NCI-H2227 treated with DMSO at 0.1 percent for 48 hours (cell line): ENCODE measurements around the gene LRP5.

Experiments
- DNase-seq: peaks from one replicate; lab custom pipeline; 2025; lab: John Stamatoyannopoulos, UW

Gene LRP5

DNA sequence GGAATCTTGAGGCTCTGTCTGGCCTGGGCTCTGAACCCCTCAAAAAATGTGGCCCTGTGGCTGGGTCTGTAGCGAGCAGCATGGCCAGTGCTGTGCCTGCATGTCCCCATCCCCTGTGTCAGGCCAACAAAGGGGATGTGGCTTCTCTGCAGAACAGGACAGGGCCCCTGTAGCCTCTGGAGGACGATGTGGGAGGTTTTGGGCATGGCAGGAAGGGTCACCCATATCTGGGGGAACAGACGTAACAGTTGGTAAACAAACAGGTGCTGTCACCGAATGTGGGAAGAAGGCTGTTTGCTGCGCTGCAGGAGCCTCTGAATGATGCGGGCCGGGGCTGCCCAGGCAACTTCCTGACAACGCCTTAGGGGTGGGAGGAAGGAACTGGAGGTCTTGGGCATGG is 35.0 kb downstream of the LRP5 start:
- no peak for DNase-seq

DNA sequence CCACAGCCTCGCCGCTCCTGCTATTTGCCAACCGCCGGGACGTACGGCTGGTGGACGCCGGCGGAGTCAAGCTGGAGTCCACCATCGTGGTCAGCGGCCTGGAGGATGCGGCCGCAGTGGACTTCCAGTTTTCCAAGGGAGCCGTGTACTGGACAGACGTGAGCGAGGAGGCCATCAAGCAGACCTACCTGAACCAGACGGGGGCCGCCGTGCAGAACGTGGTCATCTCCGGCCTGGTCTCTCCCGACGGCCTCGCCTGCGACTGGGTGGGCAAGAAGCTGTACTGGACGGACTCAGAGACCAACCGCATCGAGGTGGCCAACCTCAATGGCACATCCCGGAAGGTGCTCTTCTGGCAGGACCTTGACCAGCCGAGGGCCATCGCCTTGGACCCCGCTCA is 35.5 kb downstream of the LRP5 start:
- DNase-seq = no peak

- no peak for DNase-seq
These were observed 37.3 kb downstream of the LRP5 start for GRCh38 chr11:68349461-68350249.

GRCh38 chr11:68350759-68351449 is 38.5 kb downstream of the LRP5 start:
- DNase-seq = no peak

DNA sequence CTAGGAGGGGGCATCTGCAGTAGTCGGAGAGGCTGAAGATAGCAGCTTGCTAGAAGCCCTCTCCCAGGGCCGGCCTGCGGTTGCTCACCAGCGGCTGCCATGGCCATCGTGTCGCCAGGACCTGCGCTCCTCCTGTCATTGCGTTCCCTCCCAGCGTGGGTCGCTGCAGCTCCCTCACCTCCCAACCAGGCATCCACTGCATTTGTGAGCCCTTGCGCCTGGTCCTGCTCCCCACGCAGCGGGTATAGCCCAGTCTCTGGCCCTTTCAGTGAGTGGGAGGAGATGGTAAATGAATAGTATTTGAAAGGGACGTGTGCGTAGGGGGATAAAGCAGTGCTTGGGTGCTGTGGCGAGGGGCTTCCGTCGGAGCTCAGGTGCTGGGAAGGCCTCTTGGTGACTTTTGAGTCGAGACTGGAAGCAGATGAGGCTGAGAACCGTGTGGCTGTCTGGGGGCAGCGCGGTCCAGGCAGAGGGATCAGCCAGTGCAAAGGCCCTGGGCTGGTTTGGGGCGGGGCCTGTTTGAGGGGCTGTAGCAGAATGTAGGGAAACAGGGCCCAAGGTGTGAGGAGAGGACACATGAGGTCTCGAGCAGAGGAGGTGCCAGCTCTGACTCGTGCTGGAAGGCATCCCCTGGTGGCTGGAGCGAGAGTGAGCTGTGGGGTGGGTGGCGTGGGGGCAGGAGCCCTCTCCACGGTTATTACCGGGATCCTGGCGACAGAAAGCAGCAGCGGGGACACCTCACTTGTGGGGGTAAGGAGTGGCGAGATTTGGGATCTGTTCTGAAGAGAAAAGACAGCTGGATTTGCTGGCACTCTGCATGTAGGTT is 39.3 kb downstream of the LRP5 start:
- DNase-seq = no peak

- DNase-seq = no peak
These were observed 40.2 kb downstream of the LRP5 start for GRCh38 chr11:68352591-68352990.

GRCh38 chr11:68353118-68353517 is 40.7 kb downstream of the LRP5 start:
- no peak for DNase-seq

DNA sequence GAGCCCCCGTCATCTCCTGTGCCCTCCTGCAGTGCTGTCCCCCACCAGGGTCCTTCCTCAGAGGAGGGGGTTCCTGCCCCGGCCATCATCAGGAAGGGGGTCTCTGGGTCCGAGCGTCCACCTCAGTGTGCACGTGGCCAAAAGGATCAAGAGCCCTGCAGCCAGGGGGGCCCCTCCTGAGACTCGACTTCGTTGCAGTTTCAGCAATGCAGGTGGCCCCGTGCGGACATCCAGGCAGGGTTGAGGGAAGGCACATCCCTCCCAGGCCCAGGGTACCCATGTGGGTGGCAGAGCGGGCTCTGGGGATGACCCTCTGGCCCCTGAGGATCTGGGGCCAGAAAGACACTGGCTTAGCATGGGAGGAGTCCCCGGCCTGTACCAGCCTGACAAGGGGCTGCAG is 41.3 kb downstream of the LRP5 start:
- DNase-seq = no peak

DNA sequence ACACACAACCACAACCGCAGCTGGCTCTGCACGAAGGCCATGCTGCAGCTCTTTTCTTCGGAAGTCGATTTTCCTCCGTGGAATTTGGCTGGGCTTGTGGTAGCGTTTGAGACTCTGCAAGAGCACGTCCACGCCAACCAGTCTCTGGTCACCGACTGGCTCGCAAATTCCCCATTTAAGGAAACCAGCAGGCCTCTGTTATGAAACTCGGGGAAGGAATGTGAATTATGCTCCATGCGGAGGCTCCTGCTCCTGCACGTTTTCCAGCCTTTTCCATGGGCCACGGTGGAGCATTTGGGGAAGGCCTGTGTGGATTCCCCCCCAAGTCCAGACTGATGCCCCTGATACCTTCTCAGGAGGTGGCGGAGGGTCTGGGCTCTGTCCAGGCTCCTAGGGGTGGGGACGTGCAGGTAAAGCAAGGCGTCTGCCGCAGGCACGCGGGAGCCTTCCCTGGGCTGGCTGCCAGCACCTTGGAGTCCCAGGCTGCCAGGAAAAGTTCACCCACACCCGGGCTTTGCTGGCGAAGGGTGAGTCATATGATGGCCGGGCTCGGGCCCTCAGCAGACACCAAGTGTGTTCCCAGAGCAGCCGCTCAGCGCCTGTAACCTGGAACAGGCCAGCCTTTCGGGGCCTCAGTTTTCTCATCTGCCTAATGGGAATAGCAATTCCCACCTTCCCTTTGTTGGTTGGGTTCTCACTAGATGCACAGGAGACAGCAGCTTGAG is 41.9 kb downstream of the LRP5 start:
- DNase-seq = no peak

- no peak for DNase-seq
These were observed 43.1 kb downstream of the LRP5 start for GRCh38 chr11:68355471-68355870.

DNA sequence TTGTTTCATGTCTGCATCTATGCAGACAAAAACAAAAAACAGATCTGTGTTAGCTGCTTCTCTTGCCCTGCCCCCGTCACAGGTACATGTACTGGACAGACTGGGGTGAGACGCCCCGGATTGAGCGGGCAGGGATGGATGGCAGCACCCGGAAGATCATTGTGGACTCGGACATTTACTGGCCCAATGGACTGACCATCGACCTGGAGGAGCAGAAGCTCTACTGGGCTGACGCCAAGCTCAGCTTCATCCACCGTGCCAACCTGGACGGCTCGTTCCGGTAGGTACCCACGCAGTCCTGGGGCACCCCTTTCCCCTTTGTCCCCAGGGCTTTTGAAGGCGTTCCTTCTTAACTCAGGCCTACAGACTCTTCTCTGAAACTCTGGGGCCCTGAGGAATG is 45.2 kb downstream of the LRP5 start:
- no peak for DNase-seq

DNA sequence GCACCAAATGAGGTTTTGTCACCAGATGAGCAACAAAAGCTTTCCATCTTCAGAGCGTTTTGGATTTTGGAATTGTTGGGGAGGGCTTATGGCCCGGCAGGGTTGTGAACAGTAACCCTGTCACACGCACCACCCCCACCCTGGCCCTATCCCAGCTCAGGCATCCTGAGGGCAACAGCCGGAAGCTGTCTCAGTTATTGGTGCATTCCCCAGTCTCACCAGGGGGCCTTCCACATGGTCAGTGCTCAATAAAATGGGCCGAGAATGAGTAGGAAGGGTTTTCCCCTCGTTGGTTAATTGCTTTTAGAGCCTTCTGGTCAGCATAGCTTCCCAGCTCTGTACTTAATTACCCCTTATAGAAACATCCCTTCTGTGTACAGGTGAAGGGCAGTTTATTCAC is 46.0 kb downstream of the LRP5 start:
- no peak for DNase-seq

- DNase-seq = no peak
These were observed 49.3 kb downstream of the LRP5 start for GRCh38 chr11:68361702-68362101.

DNA sequence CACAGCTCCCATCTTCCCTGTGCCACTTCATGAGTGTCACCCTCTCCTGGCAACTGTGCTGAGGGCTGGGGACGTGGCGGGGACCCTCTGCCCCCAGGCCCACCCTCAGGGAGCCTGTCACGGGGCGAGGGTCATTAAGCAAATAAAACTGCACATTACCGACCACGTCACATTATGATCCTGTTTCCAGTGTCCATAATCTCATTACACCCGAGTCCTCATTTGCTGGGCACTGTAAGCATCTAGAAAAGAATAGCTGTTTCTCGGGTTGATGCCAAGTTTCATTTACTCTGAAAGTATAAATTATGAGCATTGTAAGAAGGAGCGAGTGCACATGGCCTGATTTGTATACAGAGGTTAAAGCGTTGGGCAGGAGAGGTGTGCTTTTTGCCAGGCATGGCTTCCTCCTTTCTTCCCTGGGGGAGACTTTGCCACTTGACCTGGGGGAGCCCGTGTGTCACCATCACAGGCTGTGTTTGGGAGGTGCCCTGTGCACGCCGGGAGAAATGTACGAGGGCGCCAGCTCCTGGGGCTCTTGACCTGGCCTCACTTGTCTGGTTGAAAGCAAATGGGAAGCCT is 50.5 kb downstream of the LRP5 start:
- no peak for DNase-seq

DNA sequence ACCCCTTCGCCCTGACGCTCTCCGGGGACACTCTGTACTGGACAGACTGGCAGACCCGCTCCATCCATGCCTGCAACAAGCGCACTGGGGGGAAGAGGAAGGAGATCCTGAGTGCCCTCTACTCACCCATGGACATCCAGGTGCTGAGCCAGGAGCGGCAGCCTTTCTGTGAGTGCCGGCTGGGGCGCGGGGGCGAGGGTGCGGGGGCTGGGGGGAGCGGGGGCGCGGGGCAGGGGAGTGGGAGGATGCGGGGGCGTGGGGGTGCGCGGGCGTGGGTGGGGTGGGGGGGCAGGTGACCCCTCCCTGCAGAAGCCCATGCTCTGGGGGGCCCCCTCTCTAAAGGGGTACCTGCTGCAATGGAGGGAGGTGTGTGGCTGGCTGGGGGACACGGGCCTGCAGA is 51.4 kb downstream of the LRP5 start:
- DNase-seq = no peak

- DNase-seq = no peak
These were observed 52.2 kb downstream of the LRP5 start for GRCh38 chr11:68364581-68364980.

DNA sequence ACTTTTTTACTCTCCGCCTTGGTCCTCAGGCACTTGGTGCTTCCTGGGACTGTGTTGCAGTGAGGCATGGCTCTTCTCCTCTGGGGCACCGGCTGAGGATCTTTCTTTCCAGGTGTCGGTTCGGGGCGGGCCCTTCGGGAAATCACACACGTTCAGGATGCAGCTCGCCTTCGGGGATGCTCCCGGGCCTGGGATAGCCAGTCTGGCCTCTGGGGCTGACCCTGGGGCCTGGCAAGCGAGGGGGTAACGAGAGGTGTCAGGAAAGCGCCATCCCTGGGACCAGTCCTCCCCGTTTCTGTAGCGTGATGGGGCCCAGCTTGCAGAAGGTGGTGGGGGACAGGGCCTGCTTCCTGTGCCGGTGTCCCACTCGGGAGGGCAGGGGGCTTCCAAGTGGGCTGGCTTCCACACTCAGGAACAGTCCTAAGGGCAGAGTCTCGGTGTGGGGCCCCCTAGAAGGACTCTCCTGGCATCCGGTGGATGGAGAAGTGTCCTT is 53.6 kb downstream of the LRP5 start:
- no peak for DNase-seq

DNA sequence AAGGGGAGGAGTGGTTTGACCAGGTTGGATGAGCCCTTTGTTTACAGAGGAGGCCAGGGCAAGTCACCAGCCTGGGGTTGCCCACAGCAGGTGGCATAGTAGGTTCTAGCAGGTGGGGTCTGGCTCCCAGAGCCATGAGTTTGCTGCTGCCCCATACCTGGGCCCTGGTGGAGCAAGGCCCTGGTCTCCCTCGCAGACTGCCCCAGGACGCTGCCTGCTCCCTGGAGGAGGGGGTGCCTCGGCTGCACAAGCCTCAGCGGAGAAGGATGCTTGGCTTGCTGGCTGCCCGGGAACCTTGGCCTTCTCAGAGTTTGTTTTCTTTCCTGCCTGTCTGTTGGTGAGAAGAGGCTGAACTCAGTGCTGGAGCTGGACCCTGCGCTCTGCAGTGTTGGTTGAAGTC is 54.9 kb downstream of the LRP5 start:
- DNase-seq = no peak

DNA sequence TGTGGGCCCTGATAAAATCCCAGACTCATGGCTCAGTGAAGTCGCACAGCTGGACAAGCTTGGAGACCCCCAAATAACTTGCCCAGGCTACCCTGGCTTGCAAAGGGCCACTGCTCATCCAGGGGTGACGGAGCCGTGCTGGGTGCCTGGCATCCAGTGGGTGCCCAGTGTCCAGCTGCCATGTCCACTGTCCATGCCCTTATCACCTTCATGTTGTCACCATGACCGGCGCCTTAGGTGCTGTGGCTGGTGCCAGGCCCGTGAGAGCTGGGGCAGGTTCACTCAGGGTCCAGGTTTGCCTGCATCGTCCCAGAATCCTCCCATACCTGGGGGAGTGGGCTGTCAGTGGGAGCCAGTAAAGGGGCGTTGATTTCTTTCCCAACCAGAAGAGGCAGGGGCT is 57.4 kb downstream of the LRP5 start:
- DNase-seq = no peak

DNA sequence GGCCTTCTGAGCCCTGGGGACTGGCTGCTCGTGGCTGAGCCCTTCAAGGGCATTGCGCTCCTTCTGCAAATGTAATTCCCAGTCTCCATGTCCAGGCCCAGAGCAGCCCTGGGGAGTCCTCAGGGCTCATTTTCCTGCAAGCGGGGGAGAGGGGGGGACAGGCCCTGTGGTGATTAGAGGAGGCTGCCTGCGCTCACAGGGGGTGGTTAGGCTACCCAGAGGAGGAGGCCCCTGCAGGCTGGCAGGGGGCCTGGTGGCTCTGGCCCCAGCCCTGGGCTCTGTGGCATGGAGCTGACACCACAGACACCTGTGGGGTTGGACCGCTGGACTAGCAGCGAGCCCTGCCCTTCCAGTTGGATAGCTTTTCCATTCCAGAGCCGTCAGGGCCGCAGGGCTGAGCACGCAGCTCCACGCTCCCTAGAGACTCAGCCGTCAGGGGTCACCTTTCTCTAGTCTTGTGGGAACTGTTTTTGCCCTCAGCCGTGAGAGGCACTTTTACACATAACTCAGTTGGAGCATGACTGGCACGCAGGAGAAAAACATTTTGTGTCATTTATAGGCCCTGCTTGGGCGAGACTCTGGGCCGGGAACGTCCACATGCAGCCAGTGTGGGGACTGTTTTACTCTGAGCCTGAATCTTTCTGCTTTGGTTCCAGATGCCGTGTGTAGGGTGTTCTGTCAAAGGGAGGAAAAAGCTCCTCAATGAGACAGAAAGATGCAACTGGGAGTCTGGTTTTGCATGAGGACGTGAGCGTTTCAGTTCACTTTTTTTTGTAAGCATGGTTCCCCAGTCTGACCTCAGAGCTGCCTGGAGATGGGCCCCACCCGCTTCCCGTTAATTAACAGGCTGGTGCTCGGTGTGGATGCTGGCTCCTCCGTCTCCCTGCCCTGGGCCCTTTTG is 58.1 kb downstream of the LRP5 start:
- peak; percentile 17 for DNase-seq
